H9 (cell line): ENCODE results near the gene CASP6. TPM values are rescaled to one million over a fixed set of nuclear protein-coding genes. Genes with fewer than 3 reads are reported as not detected.

Experiments
- DNase-seq: peaks from one replicate; pipeline ENCODE4 v3.0.0-alpha.2; 2017
- H2AFZ ChIP-seq: one replicate; pipeline ENCODE4 v1.6.1; 2013; ENCODE audit warnings: mild to moderate bottlenecking, low read length, control low read depth, moderate library complexity
- H2AK5ac ChIP-seq: 2 replicates; pipeline ENCODE4 v1.6.1; 2013; ENCODE audit warnings: low read length, control low read depth, mixed read lengths; ENCODE audit not compliant: insufficient read length
- H2BK120ac ChIP-seq: one replicate; pipeline ENCODE4 v1.6.1; 2013; ENCODE audit warnings: low read depth, mild to moderate bottlenecking, low read length, control low read depth, inconsistent platforms; ENCODE audit not compliant: poor library complexity, severe bottlenecking
- H2BK12ac ChIP-seq: 2 replicates; pipeline ENCODE4 v1.6.1; 2013; ENCODE audit warnings: low read length, control low read depth, mixed read lengths, low read depth; ENCODE audit not compliant: insufficient read length
- H2BK15ac ChIP-seq: 2 replicates; pipeline ENCODE4 v1.6.1; 2013; ENCODE audit warnings: low read depth, low read length, control low read depth
- H2BK20ac ChIP-seq: one replicate; pipeline ENCODE4 v1.6.1; 2013; ENCODE audit warnings: low read depth, mild to moderate bottlenecking, low read length, control low read depth, inconsistent platforms; ENCODE audit not compliant: poor library complexity, severe bottlenecking
- H2BK5ac ChIP-seq: 2 replicates; pipeline ENCODE4 v1.6.1; 2013; ENCODE audit warnings: low read length, control low read depth, mixed read lengths; ENCODE audit not compliant: insufficient read length
- H3K14ac ChIP-seq: 2 replicates; pipeline ENCODE4 v1.6.1; 2013; ENCODE audit warnings: low read length, control low read depth; ENCODE audit not compliant: insufficient read depth
- H3K18ac ChIP-seq: 2 replicates; pipeline ENCODE4 v1.6.1; 2013; ENCODE audit warnings: low read depth, mild to moderate bottlenecking, mixed read lengths, low read length, control low read depth; ENCODE audit not compliant: insufficient read length
- H3K23ac ChIP-seq: 2 replicates; pipeline ENCODE4 v1.6.1; 2013; ENCODE audit warnings: low read length, control low read depth, mixed read lengths, low read depth; ENCODE audit not compliant: insufficient read length
- H3K23me2 ChIP-seq: 2 replicates; pipeline ENCODE4 v1.6.1; 2013; ENCODE audit warnings: low read depth, mild to moderate bottlenecking, mixed read lengths, low read length, control low read depth; ENCODE audit not compliant: insufficient read length, poor library complexity, severe bottlenecking
- H3K27ac ChIP-seq: 2 replicates; pipeline ENCODE4 v1.5.1; 2013; ENCODE audit warnings: low read length, control low read depth, mixed read lengths, low read depth; ENCODE audit not compliant: insufficient read length
- H3K27me3 ChIP-seq: 2 replicates; pipeline ENCODE4 v1.6.1; 2013; ENCODE audit warnings: low read length, control low read depth, inconsistent platforms; ENCODE audit not compliant: insufficient read depth
- H3K4ac ChIP-seq: 2 replicates; pipeline ENCODE4 v1.6.1; 2013; ENCODE audit warnings: low read depth, mild to moderate bottlenecking, control low read depth, inconsistent platforms, low read length, moderate library complexity
- H3K4me1 ChIP-seq: 2 replicates; pipeline ENCODE4 v1.6.1; 2013; ENCODE audit warnings: low read length, control low read depth, inconsistent platforms; ENCODE audit not compliant: insufficient read depth
- H3K4me2 ChIP-seq: 2 replicates; pipeline ENCODE4 v1.6.1; 2013; ENCODE audit warnings: low read length, control low read depth, mixed read lengths; ENCODE audit not compliant: insufficient read length, insufficient read depth
- H3K56ac ChIP-seq: 2 replicates; pipeline ENCODE4 v1.6.1; 2013; ENCODE audit warnings: low read depth, mild to moderate bottlenecking, mixed read lengths, low read length, control low read depth; ENCODE audit not compliant: insufficient read length
- H3K79me1 ChIP-seq: 2 replicates; pipeline ENCODE4 v1.6.1; 2013; ENCODE audit warnings: low read depth, mild to moderate bottlenecking, moderate library complexity, low read length, control low read depth, inconsistent platforms; ENCODE audit not compliant: insufficient read depth, poor library complexity, severe bottlenecking
- H3K79me2 ChIP-seq: 2 replicates; pipeline ENCODE4 v1.6.1; 2013; ENCODE audit warnings: low read length, control low read depth, inconsistent platforms; ENCODE audit not compliant: insufficient read depth
- H3K9ac ChIP-seq: 2 replicates; pipeline ENCODE4 v1.6.1; 2013; ENCODE audit warnings: low read length, control low read depth, mixed read lengths; ENCODE audit not compliant: insufficient read length; ENCODE audit errors: extremely low read depth
- H3K9me3 ChIP-seq: one replicate; pipeline ENCODE4 v1.6.1; 2013; ENCODE audit warnings: low read depth, low read length, inconsistent platforms; ENCODE audit not compliant: control insufficient read depth
- H3T11ph ChIP-seq: one replicate; pipeline ENCODE4 v1.6.1; 2013; ENCODE audit warnings: mild to moderate bottlenecking, low read length, control low read depth, inconsistent platforms
- H4K20me1 ChIP-seq: one replicate; pipeline ENCODE4 v1.6.1; 2013; ENCODE audit not compliant: control insufficient read depth, insufficient read length, insufficient read depth
- H4K5ac ChIP-seq: 2 replicates; pipeline ENCODE4 v1.6.1; 2013; ENCODE audit warnings: low read depth, mild to moderate bottlenecking, mixed read lengths, low read length, control low read depth; ENCODE audit not compliant: insufficient read length
- H4K8ac ChIP-seq: replicated peaks from 2 replicates; pipeline ENCODE4 v1.6.1; 2013; ENCODE audit warnings: low read length, control low read depth, mixed read lengths, low read depth; ENCODE audit not compliant: insufficient read length
- H4K91ac ChIP-seq: 2 replicates; pipeline ENCODE4 v1.6.1; 2013; ENCODE audit warnings: low read depth, mild to moderate bottlenecking, moderate library complexity, mixed read lengths, low read length, control low read depth; ENCODE audit not compliant: insufficient read length
- H3K27ac Mint-ChIP-seq, 3 experiments: 2 replicates in 2 of 3; 3 replicates in 1 of 3; pipeline ENCODE4 v1.8.0; 2020 to 2021; ENCODE audit warnings: mixed read lengths in 3 of 3, mild to moderate bottlenecking in 1 of 3, moderate library complexity in 1 of 3
- H3K27me3 Mint-ChIP-seq: 2 replicates; pipeline ENCODE4 v1.8.0; 2021; ENCODE audit warnings: low read depth, mild to moderate bottlenecking, moderate library complexity, mixed read lengths
- H3K36me3 Mint-ChIP-seq, 3 experiments: 2 replicates in 2 of 3; 3 replicates in 1 of 3; pipeline ENCODE4 v1.8.0; 2020 to 2021; ENCODE audit warnings: low read depth in 3 of 3, mixed read lengths in 3 of 3; ENCODE audit not compliant: insufficient read depth in 1 of 3
- H3K4me1 Mint-ChIP-seq, 2 experiments: 2 replicates each; pipeline ENCODE4 v1.8.0; 2020; ENCODE audit warnings: mixed read lengths in 2 of 2
- H3K4me3 Mint-ChIP-seq, 2 experiments: 2 replicates in 1 of 2; 3 replicates in 1 of 2; pipeline ENCODE4 v1.8.0; 2020 to 2021; ENCODE audit warnings: mild to moderate bottlenecking in 2 of 2, mixed read lengths in 2 of 2, moderate library complexity in 1 of 2
- H3K9me3 Mint-ChIP-seq, 2 experiments: 2 replicates in 1 of 2; 3 replicates in 1 of 2; pipeline ENCODE4 v1.8.0; 2020; ENCODE audit warnings: mild to moderate bottlenecking in 2 of 2, mixed read lengths in 2 of 2, moderate library complexity in 1 of 2
- WGBS: extraction: QIAGEN DNeasy Blood & Tissue Kit; methylation state at CpG from one replicate; pipeline ENCODE4 v1.1.7; 2013; ENCODE audit warnings: missing lambda C conversion rate, low lambda C conversion rate, mixed read lengths; ENCODE audit not compliant: insufficient read length; ENCODE audit errors: extremely low coverage; 5-methylcytosine and 5-hydroxymethylcytosine counted together
- total RNA-seq: library from RNA; stranded (reverse); gene quantifications from 2 replicates; pipeline ENCODE4 v1.2.1, GENCODE V29; 2021
- TF ChIP-seq, protein P1 (sequence below): fragments of 200-600 bp; sonication (generic); conservative IDR thresholded peaks from 3 replicates; pipeline ENCODE4 v1.8.0; 2021; ENCODE audit warnings: antibody characterized with exemption, mild to moderate bottlenecking

Gene CASP6
- total RNA-seq, 1 experiment from 2014 or later, result 25.2 TPM

DNA sequence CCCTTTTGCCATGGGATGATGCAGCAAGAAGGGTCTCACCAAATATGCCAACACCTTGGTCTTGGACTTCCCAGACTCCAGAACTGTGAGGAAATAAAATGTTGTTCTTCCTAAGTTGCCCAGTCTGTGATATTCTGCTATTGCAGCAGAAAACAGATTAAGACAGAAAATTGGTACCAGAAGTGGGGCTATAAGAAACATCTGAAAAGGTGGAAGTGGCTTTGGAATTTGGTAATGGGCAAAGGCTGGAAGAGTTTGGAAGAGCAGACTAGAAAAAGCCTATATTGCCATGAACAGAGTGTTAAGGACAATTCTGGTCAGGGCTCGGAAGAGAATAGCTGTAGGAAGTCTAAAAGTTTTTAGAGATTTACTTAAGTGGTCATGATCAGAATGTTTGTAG, 27.4 kb downstream of the CASP6 start:
- H3K27me3 Mint-ChIP-seq, result no peaks in the 10 kb centered on the region; the same call in 1 of the 2 replicates
- Histone ChIP-seq H3K4me2 (no peak overlapping the region), H4K91ac (no peak overlapping the region), H3K56ac (no peak overlapping the region), H3T11ph (no peak overlapping the region), H2BK12ac (no peak overlapping the region), H3K9ac (no peak overlapping the region), H3K23ac (no peak overlapping the region), H4K8ac (no peak overlapping the region), H3K14ac (no peak overlapping the region), H3K18ac (no peak overlapping the region), H2BK120ac (no peak overlapping the region), H4K5ac (no peak overlapping the region), H3K27me3 (no peaks in the 10 kb centered on the region), H3K4me1 (no peaks in the 10 kb centered on the region), H2BK5ac (no peak overlapping the region), H3K79me2 (no peaks in the 10 kb centered on the region), H3K23me2 (no peaks in the 10 kb centered on the region), H2BK20ac (no peak overlapping the region), H2BK15ac (no peak overlapping the region), H3K79me1 (no peaks in the 10 kb centered on the region), H2AFZ (no peak overlapping the region), H3K27ac (no peak overlapping the region), H4K20me1 (no peaks in the 10 kb centered on the region), H3K9me3 (no peaks in the 10 kb centered on the region), H2AK5ac (no peak overlapping the region), H3K4ac (no peak overlapping the region)
- TF ChIP-seq, protein P1, sequence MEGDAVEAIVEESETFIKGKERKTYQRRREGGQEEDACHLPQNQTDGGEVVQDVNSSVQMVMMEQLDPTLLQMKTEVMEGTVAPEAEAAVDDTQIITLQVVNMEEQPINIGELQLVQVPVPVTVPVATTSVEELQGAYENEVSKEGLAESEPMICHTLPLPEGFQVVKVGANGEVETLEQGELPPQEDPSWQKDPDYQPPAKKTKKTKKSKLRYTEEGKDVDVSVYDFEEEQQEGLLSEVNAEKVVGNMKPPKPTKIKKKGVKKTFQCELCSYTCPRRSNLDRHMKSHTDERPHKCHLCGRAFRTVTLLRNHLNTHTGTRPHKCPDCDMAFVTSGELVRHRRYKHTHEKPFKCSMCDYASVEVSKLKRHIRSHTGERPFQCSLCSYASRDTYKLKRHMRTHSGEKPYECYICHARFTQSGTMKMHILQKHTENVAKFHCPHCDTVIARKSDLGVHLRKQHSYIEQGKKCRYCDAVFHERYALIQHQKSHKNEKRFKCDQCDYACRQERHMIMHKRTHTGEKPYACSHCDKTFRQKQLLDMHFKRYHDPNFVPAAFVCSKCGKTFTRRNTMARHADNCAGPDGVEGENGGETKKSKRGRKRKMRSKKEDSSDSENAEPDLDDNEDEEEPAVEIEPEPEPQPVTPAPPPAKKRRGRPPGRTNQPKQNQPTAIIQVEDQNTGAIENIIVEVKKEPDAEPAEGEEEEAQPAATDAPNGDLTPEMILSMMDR, result no peak
- H3K4me3 Mint-ChIP-seq, result no peak overlapping the region
- H3K4me1 Mint-ChIP-seq, result no peaks in the 10 kb centered on the region
- H3K9me3 Mint-ChIP-seq, result peaks cover 24 to 26% of the 10 kb centered on the region in 2 experiments
- no peak overlapping the region; a peak in 1 of 7 replicates for H3K27ac Mint-ChIP-seq
- no peak for DNase-seq
- no CpG with 5 or more reads among the region's 1 CpG for WGBS
- peaks cover 16 to 40% (median 23%) of the 10 kb centered on the region in 3 experiments; a peak in 6 of 7 replicates for H3K36me3 Mint-ChIP-seq
